ENCODE measurements around the gene PPM1B. TPM values are rescaled to one million over a fixed set of nuclear protein-coding genes. Genes with fewer than 3 reads are reported as not detected.

The PPM1B gene
- total and polyA plus RNA-seq, 2 donors (not counting 1 experiment from before 2014, with no cell fraction given) = 25.8 to 34.5 TPM

DNA sequence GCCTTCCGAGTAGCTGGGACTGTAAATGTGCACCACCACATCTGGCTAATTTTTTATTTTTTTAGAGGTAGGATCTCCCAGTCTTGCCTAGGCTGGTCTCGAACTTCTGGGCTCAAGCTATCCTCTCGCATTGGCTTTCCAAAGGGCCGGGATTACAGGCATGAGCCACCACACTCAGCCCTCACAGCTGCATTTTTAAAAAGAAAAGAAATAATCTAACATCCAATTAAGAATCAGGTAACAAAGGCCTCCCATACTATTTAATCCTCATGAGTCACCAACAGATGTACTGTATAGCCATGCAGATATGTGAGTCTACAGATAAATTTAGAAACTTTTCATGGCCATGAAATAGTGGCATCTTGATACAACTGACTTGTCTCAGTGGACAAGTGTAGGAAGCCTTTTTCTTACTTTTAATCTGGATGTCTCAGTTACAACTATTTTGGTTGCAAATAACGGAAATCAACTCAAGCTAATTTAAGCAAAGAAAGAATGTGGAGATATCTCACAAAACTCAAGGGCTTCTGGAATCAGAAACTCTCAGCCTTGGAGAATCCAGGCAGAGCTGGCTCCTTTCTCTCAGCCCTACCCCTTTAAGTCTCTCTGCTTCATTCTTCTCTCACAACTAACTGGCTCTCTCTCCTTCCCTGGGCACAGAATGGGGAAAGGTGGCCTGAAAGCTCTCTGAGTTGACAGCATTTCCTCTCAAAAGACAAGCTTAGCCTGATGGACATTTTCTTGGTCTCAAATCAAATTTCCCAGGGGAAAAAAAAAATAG lies 12.8 kb upstream of the PPM1B start:
- no peaks in the 10 kb centered on the region for H3K79me2 ChIP-seq (ENCODE audit: control insufficient read depth, insufficient read depth, low read length)
- H3K9ac ChIP-seq (ENCODE audit: insufficient read depth, low read length) = no peak overlapping the region
- TF ChIP-seq EZH2 (IDR thresholded peaks at IDR 0.05; ENCODE audit: low read length, missing control alignments) = no peak
- TF ChIP-seq, protein P1, sequence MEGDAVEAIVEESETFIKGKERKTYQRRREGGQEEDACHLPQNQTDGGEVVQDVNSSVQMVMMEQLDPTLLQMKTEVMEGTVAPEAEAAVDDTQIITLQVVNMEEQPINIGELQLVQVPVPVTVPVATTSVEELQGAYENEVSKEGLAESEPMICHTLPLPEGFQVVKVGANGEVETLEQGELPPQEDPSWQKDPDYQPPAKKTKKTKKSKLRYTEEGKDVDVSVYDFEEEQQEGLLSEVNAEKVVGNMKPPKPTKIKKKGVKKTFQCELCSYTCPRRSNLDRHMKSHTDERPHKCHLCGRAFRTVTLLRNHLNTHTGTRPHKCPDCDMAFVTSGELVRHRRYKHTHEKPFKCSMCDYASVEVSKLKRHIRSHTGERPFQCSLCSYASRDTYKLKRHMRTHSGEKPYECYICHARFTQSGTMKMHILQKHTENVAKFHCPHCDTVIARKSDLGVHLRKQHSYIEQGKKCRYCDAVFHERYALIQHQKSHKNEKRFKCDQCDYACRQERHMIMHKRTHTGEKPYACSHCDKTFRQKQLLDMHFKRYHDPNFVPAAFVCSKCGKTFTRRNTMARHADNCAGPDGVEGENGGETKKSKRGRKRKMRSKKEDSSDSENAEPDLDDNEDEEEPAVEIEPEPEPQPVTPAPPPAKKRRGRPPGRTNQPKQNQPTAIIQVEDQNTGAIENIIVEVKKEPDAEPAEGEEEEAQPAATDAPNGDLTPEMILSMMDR (conservative IDR thresholded peaks at IDR 0.05 in 1 of 2, IDR thresholded peaks at IDR 0.05 in 1 of 2; ENCODE audit: low read depth in 1 of 2, low read length in 2 of 2) = no peak
- no peak overlapping the region for H3K4me3 ChIP-seq (replicated peaks in 1 of 4; ENCODE audit: control extremely low read depth in 1 of 4, insufficient read depth in 1 of 4, low read depth in 3 of 4, low read length in 4 of 4)
- H3K4me2 ChIP-seq (ENCODE audit: extremely low read depth, insufficient read depth, low read length) = no peak overlapping the region
- no peak overlapping the region for H2AFZ ChIP-seq (ENCODE audit: low read length)
- H3K27ac ChIP-seq (ENCODE audit: insufficient read depth, low read length) = no peak overlapping the region
- H3K36me3 ChIP-seq (ENCODE audit: control insufficient read depth, insufficient read depth, low read length) = no peaks in the 10 kb centered on the region
- no peaks in the 10 kb centered on the region for H3K9me3 ChIP-seq (ENCODE audit: control insufficient read depth, insufficient read depth, low read depth, low read length)
- no peaks in the 10 kb centered on the region for H3K27me3 ChIP-seq (ENCODE audit: control insufficient read depth, insufficient read depth, low read length)
- H3K4me1 ChIP-seq (ENCODE audit: control insufficient read depth, extremely low read depth, insufficient read depth, low read length) = no peaks in the 10 kb centered on the region
- H4K20me1 ChIP-seq (ENCODE audit: control insufficient read depth, extremely low read depth, insufficient read depth, low read length) = no peaks in the 10 kb centered on the region
- peak in 1 of 2 donors; percentile 32 for DNase-seq (ENCODE audit: low read depth in 2 of 2)

DNA sequence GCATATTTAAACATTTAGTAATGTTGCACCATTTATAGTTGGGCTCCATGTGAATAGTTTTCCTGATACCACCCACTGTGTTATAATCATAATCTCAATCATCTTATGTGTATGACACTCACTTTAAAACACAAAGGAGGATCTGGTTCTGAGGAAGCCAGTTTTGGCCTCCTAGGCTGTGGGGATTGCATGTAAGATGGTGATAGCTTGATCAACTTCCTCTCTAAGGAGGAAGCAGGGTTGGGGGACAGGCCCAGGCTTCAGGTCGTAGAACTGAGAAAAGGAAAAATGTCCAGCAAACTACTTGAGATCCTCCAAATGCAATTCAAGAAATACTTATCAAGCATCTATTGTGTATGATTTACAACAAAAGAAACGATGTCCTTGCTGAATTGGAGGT lies 4.9 kb upstream of the PPM1B start:
- H3K79me2 ChIP-seq (ENCODE audit: control insufficient read depth, insufficient read depth, low read length) = no peaks in the 10 kb centered on the region
- no peak overlapping the region for H3K9ac ChIP-seq (ENCODE audit: insufficient read depth, low read length)
- no peak overlapping the region for H2AFZ ChIP-seq (ENCODE audit: low read length)
- H4K20me1 ChIP-seq (ENCODE audit: control insufficient read depth, extremely low read depth, insufficient read depth, low read length) = no peaks in the 10 kb centered on the region
- H3K36me3 ChIP-seq (ENCODE audit: control insufficient read depth, insufficient read depth, low read length) = no peaks in the 10 kb centered on the region
- H3K9me3 ChIP-seq (ENCODE audit: control insufficient read depth, insufficient read depth, low read depth, low read length) = no peaks in the 10 kb centered on the region
- DNase-seq (ENCODE audit: low read depth in 2 of 2) = no peak
- H3K4me2 ChIP-seq (ENCODE audit: extremely low read depth, insufficient read depth, low read length) = no peak overlapping the region
- H3K4me3 ChIP-seq (replicated peaks in 1 of 4; ENCODE audit: control extremely low read depth in 1 of 4, insufficient read depth in 1 of 4, low read depth in 3 of 4, low read length in 4 of 4) = no peak overlapping the region
- no peak overlapping the region for H3K27ac ChIP-seq (ENCODE audit: insufficient read depth, low read length)
- no peaks in the 10 kb centered on the region for H3K27me3 ChIP-seq (ENCODE audit: control insufficient read depth, insufficient read depth, low read length)
- no peaks in the 10 kb centered on the region for H3K4me1 ChIP-seq (ENCODE audit: control insufficient read depth, extremely low read depth, insufficient read depth, low read length)
- TF ChIP-seq EZH2 (IDR thresholded peaks at IDR 0.05; ENCODE audit: low read length, missing control alignments) = no peak
- TF ChIP-seq, protein P1 (conservative IDR thresholded peaks at IDR 0.05 in 1 of 2, IDR thresholded peaks at IDR 0.05 in 1 of 2; ENCODE audit: low read depth in 1 of 2, low read length in 2 of 2) = no peak

DNA sequence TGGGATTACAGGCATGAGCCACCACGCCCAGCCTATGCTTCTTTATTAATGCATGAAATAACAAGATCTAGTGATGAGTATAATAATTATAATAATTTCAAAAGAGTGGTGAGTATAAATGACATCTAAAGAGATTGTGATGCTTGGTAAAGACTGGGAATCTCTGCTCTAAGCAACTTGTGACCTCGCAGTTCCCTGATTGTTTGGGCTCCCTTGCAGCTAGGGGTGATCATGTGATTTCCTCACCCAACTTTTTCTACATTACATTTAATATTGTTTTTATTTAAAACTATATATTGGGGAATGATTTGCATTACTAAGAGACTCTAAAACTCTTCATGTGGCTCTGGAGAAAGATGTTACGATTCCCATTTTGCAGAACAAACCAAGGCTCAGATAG lies 4.1 kb upstream of the PPM1B start:
- no peak overlapping the region for H2AFZ ChIP-seq (ENCODE audit: low read length)
- no peaks in the 10 kb centered on the region for H3K4me1 ChIP-seq (ENCODE audit: control insufficient read depth, extremely low read depth, insufficient read depth, low read length)
- no peak overlapping the region for H3K4me2 ChIP-seq (ENCODE audit: extremely low read depth, insufficient read depth, low read length)
- H3K9me3 ChIP-seq (ENCODE audit: control insufficient read depth, insufficient read depth, low read depth, low read length) = no peaks in the 10 kb centered on the region
- DNase-seq (ENCODE audit: low read depth in 2 of 2) = no peak
- no peaks in the 10 kb centered on the region for H4K20me1 ChIP-seq (ENCODE audit: control insufficient read depth, extremely low read depth, insufficient read depth, low read length)
- no peaks in the 10 kb centered on the region for H3K27me3 ChIP-seq (ENCODE audit: control insufficient read depth, insufficient read depth, low read length)
- TF ChIP-seq EZH2 (IDR thresholded peaks at IDR 0.05; ENCODE audit: low read length, missing control alignments) = no peak
- TF ChIP-seq, protein P1 (conservative IDR thresholded peaks at IDR 0.05 in 1 of 2, IDR thresholded peaks at IDR 0.05 in 1 of 2; ENCODE audit: low read depth in 1 of 2, low read length in 2 of 2) = no peak
- no peaks in the 10 kb centered on the region for H3K36me3 ChIP-seq (ENCODE audit: control insufficient read depth, insufficient read depth, low read length)
- H3K27ac ChIP-seq (ENCODE audit: insufficient read depth, low read length) = no peak overlapping the region
- peaks cover 7% of the 10 kb centered on the region for H3K79me2 ChIP-seq (ENCODE audit: control insufficient read depth, insufficient read depth, low read length)
- H3K9ac ChIP-seq (ENCODE audit: insufficient read depth, low read length) = no peak overlapping the region
- no peak overlapping the region for H3K4me3 ChIP-seq (replicated peaks in 1 of 4; ENCODE audit: control extremely low read depth in 1 of 4, insufficient read depth in 1 of 4, low read depth in 3 of 4, low read length in 4 of 4)

All from fibroblast of lung (primary cell).